Endothelial cell of hepatic sinusoid (primary cell): ENCODE data around the gene MYO1C.
"Not testable (repeated sequence)": the region's sequence is repeated elsewhere in the genome, so short reads cannot be mapped to it uniquely, and the experiment has no call there.

Source experiments
- in situ Hi-C: cut with HindIII; loops from 2 replicates; pipeline ENCODE4 v1.10.0; 2017; ENCODE audit warnings: low sequenced_read_pairs

MYO1C gene

GRCh38 chr17:1470071-1470754 is 22.3 kb downstream of the MYO1C start:
- in situ Hi-C loops: no loop called here

- in situ Hi-C loops: no loop called here
Measured at GRCh38 chr17:1469231-1469852, 23.1 kb downstream of the MYO1C start.

- in situ Hi-C loops: no loop called here
Measured at GRCh38 chr17:1467898-1468492, 24.5 kb downstream of the MYO1C start.

- in situ Hi-C loops: no loop called here
Measured at GRCh38 chr17:1467258-1467657, 25.2 kb downstream of the MYO1C start.

GRCh38 chr17:1464186-1464585 is 28.3 kb downstream of the MYO1C start:
- in situ Hi-C loops: no loop called here

- in situ Hi-C loops: no loop called here
Measured at GRCh38 chr17:1462164-1463112, 30.0 kb downstream of the MYO1C start.

GRCh38 chr17:1461198-1461944 is 31.1 kb downstream of the MYO1C start:
- in situ Hi-C loops: no loop called here

- in situ Hi-C loops: no loop called here
Measured at GRCh38 chr17:1460233-1460632, 32.3 kb downstream of the MYO1C start.

- in situ Hi-C loops: no loop called here
Measured at GRCh38 chr17:1455797-1456599, 36.5 kb downstream of the MYO1C start, which contains the start of gene CRK. TSS of gene CRK (minus strand) at chr17:1456232. CDS start at chr17:1456117, 115 bp downstream.

GRCh38 chr17:1455291-1455796 is 37.1 kb downstream of the MYO1C start:
- in situ Hi-C loops: no loop called here

GRCh38 chr17:1454541-1454940 is 37.9 kb downstream of the MYO1C start:
- in situ Hi-C loops: no loop called here

- in situ Hi-C loops: not testable (repeated sequence)
Measured at GRCh38 chr17:1453694-1454093, 38.8 kb downstream of the MYO1C start.

GRCh38 chr17:1452836-1453235 is 39.6 kb downstream of the MYO1C start:
- in situ Hi-C loops: no loop called here

GRCh38 chr17:1450261-1450660 is 42.2 kb downstream of the MYO1C start:
- in situ Hi-C loops: not testable (repeated sequence)

- in situ Hi-C loops: loop anchor here (5.0 kb wide), 2 partner anchors 72 to 83 kb away; no protein-coding TSS in a partner anchor
Measured at GRCh38 chr17:1449412-1449967, 43.0 kb downstream of the MYO1C start.

GRCh38 chr17:1447052-1447451 is 45.4 kb downstream of the MYO1C start:
- in situ Hi-C loops: loop anchor here (5.0 kb wide), 2 partner anchors 70 to 85 kb away; no protein-coding TSS in a partner anchor

- in situ Hi-C loops: loop anchor here (5.0 kb wide), 2 partner anchors 69 to 86 kb away; no protein-coding TSS in a partner anchor
Measured at GRCh38 chr17:1446201-1446600, 46.3 kb downstream of the MYO1C start.

- in situ Hi-C loops: loop anchor here (5.0 kb wide), 2 partner anchors 68 to 87 kb away; no protein-coding TSS in a partner anchor
Measured at GRCh38 chr17:1445695-1446094, 46.8 kb downstream of the MYO1C start.

GRCh38 chr17:1442721-1443120 is 49.8 kb downstream of the MYO1C start:
- in situ Hi-C loops: not testable (repeated sequence)
